Keratinocyte (primary cell): ENCODE results near the gene KANSL1. TPM values are rescaled to one million over a fixed set of nuclear protein-coding genes. Genes with fewer than 3 reads are reported as not detected.
"Not testable (repeated sequence)": the region's sequence is repeated elsewhere in the genome, so short reads cannot be mapped to it uniquely, and the experiment has no call there.

Source experiments
- DNase-seq: peaks from one replicate; pipeline ENCODE4 v3.0.0-alpha.2; 2011; ENCODE audit warnings: low read depth, missing footprints, low spot score
- FAIRE-seq: peaks from 2 replicates; lab custom pipeline; 2011; peaks lifted over from hg19 to GRCh38; lab: Jason Lieb, UNC
- H2AFZ ChIP-seq: 2 replicates; pipeline ENCODE4 v1.6.0; 2012; ENCODE audit warnings: low read length, control low read depth, inconsistent platforms; ENCODE audit not compliant: control insufficient read depth
- H3K27ac ChIP-seq: 2 replicates; pipeline ENCODE4 v1.5.1; 2011; ENCODE audit warnings: low read length; ENCODE audit not compliant: control insufficient read depth, insufficient read depth
- H3K27me3 ChIP-seq: 3 replicates; pipeline ENCODE4 v1.6.0; 2011; ENCODE audit warnings: low read length; ENCODE audit not compliant: control insufficient read depth, insufficient read depth; ENCODE audit errors: extremely low read depth
- H3K36me3 ChIP-seq, 2 experiments: 2 replicates in 1 of 2; 3 replicates in 1 of 2; pipeline ENCODE4 v1.5.1; 2011; ENCODE audit warnings: low read length in 2 of 2, mild to moderate bottlenecking in 1 of 2; ENCODE audit not compliant: control insufficient read depth in 2 of 2, insufficient read depth in 2 of 2; ENCODE audit errors: extremely low read depth in 1 of 2
- H3K4me1 ChIP-seq: 3 replicates; pipeline ENCODE4 v1.5.1; 2011; ENCODE audit warnings: low read length; ENCODE audit not compliant: control insufficient read depth, insufficient read depth; ENCODE audit errors: extremely low read depth
- H3K4me2 ChIP-seq: 3 replicates; pipeline ENCODE4 v1.6.0; 2011; ENCODE audit warnings: low read depth, low read length; ENCODE audit not compliant: control insufficient read depth, insufficient read depth; ENCODE audit errors: extremely low read depth
- H3K4me3 ChIP-seq, 3 experiments: fragments of 200-600 bp in 1 of 3; sonication (generic) in 1 of 3; 2 replicates in 2 of 3; 3 replicates in 1 of 3; pipeline ENCODE4 v1.5.1; 2011 to 2016; ENCODE audit warnings: low read length in 3 of 3, mild to moderate bottlenecking in 3 of 3, control low read depth in 2 of 3, inconsistent platforms in 1 of 3, low read depth in 1 of 3, mixed read lengths in 1 of 3, mixed run types in 1 of 3, moderate library complexity in 1 of 3; ENCODE audit not compliant: control insufficient read depth in 2 of 3, insufficient read depth in 2 of 3; ENCODE audit errors: extremely low read depth in 1 of 3
- H3K79me2 ChIP-seq: 2 replicates; pipeline ENCODE4 v1.6.0; 2012; ENCODE audit warnings: low read length; ENCODE audit not compliant: control insufficient read depth, insufficient read depth
- H3K9ac ChIP-seq: 3 replicates; pipeline ENCODE4 v1.6.0; 2011; ENCODE audit warnings: low read length; ENCODE audit not compliant: control insufficient read depth, insufficient read depth; ENCODE audit errors: extremely low read depth
- H3K9me1 ChIP-seq: 3 replicates; pipeline ENCODE4 v1.6.0; 2011; ENCODE audit warnings: low read length; ENCODE audit not compliant: control insufficient read depth, insufficient read depth; ENCODE audit errors: extremely low read depth
- H3K9me3 ChIP-seq: 2 replicates; pipeline ENCODE4 v1.5.1; 2012; ENCODE audit warnings: low read depth, low read length; ENCODE audit not compliant: control insufficient read depth
- H4K20me1 ChIP-seq: 3 replicates; pipeline ENCODE4 v1.6.0; 2011; ENCODE audit warnings: low read length; ENCODE audit not compliant: control insufficient read depth, insufficient read depth; ENCODE audit errors: extremely low read depth
- CTCF ChIP-seq, 3 experiments: IDR thresholded peaks in 1 of 3; conservative IDR thresholded peaks in 1 of 3; optimal IDR thresholded peaks in 1 of 3; 2 replicates in 2 of 3; 3 replicates in 1 of 3; pipeline versions ENCODE3 to v1.5.1; 2011; ENCODE audit warnings: low read length in 3 of 3, mild to moderate bottlenecking in 3 of 3, moderate library complexity in 2 of 3, control low read depth in 1 of 3, inconsistent platforms in 1 of 3; ENCODE audit not compliant: insufficient read depth in 2 of 3; ENCODE audit errors: extremely low read depth in 1 of 3
- EZH2 ChIP-seq: IDR thresholded peaks from one replicate; pipeline ENCODE4 v1.6.1; 2012; ENCODE audit warnings: inconsistent platforms, mild to moderate bottlenecking, low read length, moderate library complexity
- dilution Hi-C: fragments of 300-500 bp; cut with MboI; formaldehyde crosslinking; loops from one replicate; pipeline ENCODE4 v1.7.0; 2020; ENCODE audit warnings: low sequenced_read_pairs; ENCODE audit not compliant: extremely low pct_ligation_motif_present
- polyA plus RNA-seq, 5 experiments: library from polyadenylated mRNA; depleted of rRNA in 3 of 5; stranded (reverse) in 3 of 5; stranded (forward) in 1 of 5; unstranded in 1 of 5; fragments of >200 nt; gene quantifications; 1 replicate in 1 of 5; 2 replicates in 3 of 5; 3 replicates in 1 of 5; pipeline versions ENCODE4 v1.2.1 to v1.2.3, GENCODE V29; 2011 to 2012; ENCODE audit warnings: missing spikeins in 2 of 5, low read depth in 1 of 5, low replicate concordance in 1 of 5

KANSL1 gene
- polyA plus RNA-seq, 1 donor (not counting 4 experiments of a cell fraction or from before 2014, with no cell fraction given): 17.6 TPM

- DNase-seq: no peak
- Histone ChIP-seq H3K36me3 (no peaks in the 10 kb centered on the region), H4K20me1 (peaks cover 16% of the 10 kb centered on the region), H3K27me3 (no peaks in the 10 kb centered on the region), H3K4me1 (peaks cover 9% of the 10 kb centered on the region), H3K4me3 (no peak overlapping the region), H3K27ac (no peak overlapping the region), H3K9me1 (peaks cover 2% of the 10 kb centered on the region), H3K9me3 (no peaks in the 10 kb centered on the region), H2AFZ (no peak overlapping the region), H3K4me2 (peak overlapping the region; percentile 57), H3K9ac (no peak overlapping the region), H3K79me2 (peaks cover 87% of the 10 kb centered on the region)
- dilution Hi-C loops: no loop called here
- TF ChIP-seq CTCF (optimal IDR thresholded peaks at IDR 0.05 in 1 of 3, IDR thresholded peaks at IDR 0.05 in 1 of 3, conservative IDR thresholded peaks at IDR 0.05 in 1 of 3; ENCODE audit: extremely low read depth in 1 of 3, insufficient read depth in 2 of 3, low read length in 3 of 3): no peak
- no peak for TF ChIP-seq EZH2
- no peak for FAIRE-seq
These were observed 76.1 kb downstream of the KANSL1 start for GRCh38 chr17:46117117-46117516.

GRCh38 chr17:46115699-46116098 lies 77.5 kb downstream of the KANSL1 start:
- Histone ChIP-seq H4K20me1 (peaks cover 16% of the 10 kb centered on the region), H3K9ac (no peak overlapping the region), H2AFZ (no peak overlapping the region), H3K4me3 (no peak overlapping the region), H3K27ac (peak overlapping the region; percentile 1), H3K36me3 (no peaks in the 10 kb centered on the region), H3K9me1 (peaks cover 2% of the 10 kb centered on the region), H3K79me2 (peaks cover 85% of the 10 kb centered on the region), H3K4me2 (no peak overlapping the region), H3K27me3 (no peaks in the 10 kb centered on the region), H3K4me1 (peaks cover 9% of the 10 kb centered on the region), H3K9me3 (no peaks in the 10 kb centered on the region)
- FAIRE-seq (peak; percentile 5), DNase-seq (no peak)
- dilution Hi-C loops: no loop called here
- no peak for TF ChIP-seq EZH2
- no peak for TF ChIP-seq CTCF (optimal IDR thresholded peaks at IDR 0.05 in 1 of 3, IDR thresholded peaks at IDR 0.05 in 1 of 3, conservative IDR thresholded peaks at IDR 0.05 in 1 of 3; ENCODE audit: extremely low read depth in 1 of 3, insufficient read depth in 2 of 3, low read length in 3 of 3)

GRCh38 chr17:46111236-46111635 lies 82.0 kb downstream of the KANSL1 start:
- H3K27ac ChIP-seq, H3K9me3 ChIP-seq, H3K9me1 ChIP-seq, dilution Hi-C loops, H3K9ac ChIP-seq, H3K27me3 ChIP-seq, DNase-seq, H3K4me3 ChIP-seq, H2AFZ ChIP-seq, FAIRE-seq, H3K4me2 ChIP-seq, H3K36me3 ChIP-seq: not testable (repeated sequence)
- Histone ChIP-seq H3K4me1 (peaks cover 14% of the 10 kb centered on the region), H4K20me1 (peaks cover 17% of the 10 kb centered on the region), H3K79me2 (peaks cover 89% of the 10 kb centered on the region)
